PC-3 (cell line): ENCODE results near the gene YIF1A. TPM values are rescaled to one million over a fixed set of nuclear protein-coding genes. Genes with fewer than 3 reads are reported as not detected.
"Not testable (repeated sequence)": the region's sequence is repeated elsewhere in the genome, so short reads cannot be mapped to it uniquely, and the experiment has no call there.

Experiments
- ATAC-seq: fragments of 200-7000 bp; cut with Tn5 transposase; 2 replicates; pipeline ENCODE4 v1.9.1; 2020; ENCODE audit warnings: mild to moderate bottlenecking, moderate library complexity
- BruUV-seq: library from RNA; stranded (reverse); fragments of 400-500 nt; replicated peaks from 2 replicates; lab custom pipeline; 2021; lab: Mats Ljungman, UMichigan
- CTCF ChIA-PET: fragments of 300-600 bp; sonication (Branson Sonifier 250); formaldehyde crosslinking; loops from one replicate; lab custom pipeline; 2022; ENCODE audit warnings: antibody characterized with exemption; lab: Charles Lee
- POLR2A ChIA-PET: fragments of 300-600 bp; sonication (Branson Sonifier 250); formaldehyde crosslinking; loops from one replicate; lab custom pipeline; 2022; ENCODE audit warnings: antibody characterized with exemption; ENCODE audit not compliant: unreplicated experiment; lab: Charles Lee
- DNase-seq: peaks from one replicate; pipeline ENCODE4 v3.0.0-alpha.2; 2015
- H2AFZ ChIP-seq: fragments of 300-600 bp; sonication (generic); 2 replicates; pipeline ENCODE4 v1.6.0; 2016; ENCODE audit warnings: antibody characterized with exemption, low read length
- H3F3A ChIP-seq: fragments of 300-600 bp; sonication (generic); one replicate; pipeline ENCODE4 v1.6.0; 2017; ENCODE audit warnings: antibody characterized with exemption, low read length, control low read depth, mild to moderate bottlenecking; ENCODE audit not compliant: unreplicated experiment
- H3K27ac ChIP-seq: fragments of 300-600 bp; sonication (generic); 2 replicates; pipeline ENCODE4 v1.5.1; 2016; ENCODE audit warnings: mild to moderate bottlenecking, low read length
- H3K27me3 ChIP-seq: fragments of 300-600 bp; sonication (generic); 2 replicates; pipeline ENCODE4 v1.6.1; 2016; ENCODE audit warnings: low read length, mixed read lengths
- H3K36me3 ChIP-seq: fragments of 300-600 bp; sonication (generic); 2 replicates; pipeline ENCODE4 v1.6.1; 2016; ENCODE audit warnings: low read depth, mixed run types, low read length, mixed read lengths
- H3K4me1 ChIP-seq: fragments of 300-600 bp; sonication (generic); 2 replicates; pipeline ENCODE4 v1.5.1; 2016; ENCODE audit warnings: low read length; ENCODE audit not compliant: insufficient read depth
- H3K4me2 ChIP-seq: fragments of 300-600 bp; sonication (generic); 2 replicates; pipeline ENCODE4 v1.6.0; 2016; ENCODE audit warnings: low read length
- H3K4me3 ChIP-seq: fragments of 300-600 bp; sonication (generic); 2 replicates; pipeline ENCODE4 v1.5.1; 2016; ENCODE audit warnings: mild to moderate bottlenecking, low read length, mixed read lengths
- H3K79me2 ChIP-seq: fragments of 300-600 bp; sonication (generic); 2 replicates; pipeline ENCODE4 v1.6.1; 2017; ENCODE audit warnings: low read length, mixed read lengths
- H3K9ac ChIP-seq: fragments of 300-600 bp; sonication (generic); 2 replicates; pipeline ENCODE4 v1.6.0; 2016; ENCODE audit warnings: mild to moderate bottlenecking, low read length
- H3K9me2 ChIP-seq: fragments of 300-600 bp; sonication (generic); replicated peaks from 2 replicates; pipeline ENCODE4 v1.6.1; 2016; ENCODE audit warnings: mixed run types, low read length, mixed read lengths
- H3K9me3 ChIP-seq: fragments of 300-600 bp; sonication (generic); 2 replicates; pipeline ENCODE4 v1.6.1; 2016; ENCODE audit warnings: low read length, mixed read lengths
- H4K20me1 ChIP-seq: fragments of 300-600 bp; sonication (generic); 2 replicates; pipeline ENCODE4 v1.6.1; 2016; ENCODE audit warnings: low read length, mixed read lengths
- EZH2 ChIP-seq: fragments of 300-600 bp; sonication (generic); IDR thresholded peaks from one replicate; pipeline ENCODE4 v1.6.1; 2017; ENCODE audit warnings: antibody characterized with exemption, mild to moderate bottlenecking, low read length; ENCODE audit not compliant: unreplicated experiment
- EZH2phosphoT487 ChIP-seq: fragments of 300-600 bp; sonication (generic); IDR thresholded peaks from 2 replicates; pipeline ENCODE4 v1.6.1; 2018; ENCODE audit warnings: mild to moderate bottlenecking, antibody characterized with exemption, low read length, borderline replicate concordance
- intact Hi-C: fragments of 100-400 bp; cut with micrococcal nuclease; formaldehyde crosslinking; loops from 2 replicates; pipeline ENCODE4 v1.9.0; 2023
- total RNA-seq: library from RNA; depleted of rRNA; stranded (reverse); fragments of >200 nt; gene quantifications from 2 replicates; pipeline ENCODE4 v1.2.3, GENCODE V29; 2014
- TF ChIP-seq, protein P1 (sequence below): fragments of 300-600 bp; sonication (generic); conservative IDR thresholded peaks from 2 replicates; pipeline ENCODE4 v1.5.1; 2017; ENCODE audit warnings: antibody characterized with exemption, low read depth, mild to moderate bottlenecking, low read length

The YIF1A gene
- total RNA-seq, 1 experiment from 2014 or later: 236 TPM

- intact Hi-C loops, BruUV-seq, H3K4me3 ChIP-seq, H3K27me3 ChIP-seq, DNase-seq, H3K9me2 ChIP-seq, H3K27ac ChIP-seq, H3K9me3 ChIP-seq, H3K79me2 ChIP-seq, H2AFZ ChIP-seq, POLR2A ChIA-PET, H3K9ac ChIP-seq, H3K4me1 ChIP-seq, H4K20me1 ChIP-seq, CTCF ChIA-PET, ATAC-seq, H3F3A ChIP-seq, H3K36me3 ChIP-seq, H3K4me2 ChIP-seq: not testable (repeated sequence)
Measured at GRCh38 chr11:66320289-66320688, 31.3 kb upstream of the YIF1A start.

DNA sequence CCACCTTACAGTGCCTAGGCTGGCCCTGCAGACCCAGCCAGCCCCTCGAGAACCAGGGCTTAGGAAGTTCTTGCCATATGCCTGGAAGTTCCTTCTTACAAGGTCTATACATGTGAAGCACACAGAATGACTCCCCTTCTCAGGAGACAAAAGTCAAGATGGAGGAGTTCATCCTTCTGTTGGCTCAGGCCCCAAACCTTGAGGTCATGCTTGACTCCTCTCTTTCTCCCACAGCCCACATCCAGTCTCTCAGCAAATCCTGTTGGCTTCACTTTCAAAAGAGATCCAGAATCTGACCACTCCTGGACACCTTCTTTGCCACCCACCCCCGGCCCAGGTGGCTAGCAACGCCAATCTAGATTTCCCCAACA is 29.6 kb upstream of the YIF1A start:
- Histone ChIP-seq H3K9me3 (no peaks in the 10 kb centered on the region), H3K27me3 (no peaks in the 10 kb centered on the region), H3K79me2 (no peaks in the 10 kb centered on the region), H3K9me2 (no peaks in the 10 kb centered on the region), H3K4me3 (no peak overlapping the region), H3K9ac (no peak overlapping the region), H4K20me1 (no peaks in the 10 kb centered on the region), H3F3A (no peaks in the 10 kb centered on the region), H3K36me3 (no peaks in the 10 kb centered on the region), H3K4me2 (no peak overlapping the region), H3K27ac (no peak overlapping the region), H3K4me1 (no peaks in the 10 kb centered on the region), H2AFZ (no peak overlapping the region)
- ChIA-PET CTCF (no interaction called here), POLR2A (no interaction called here)
- intact Hi-C loops: no loop called here
- no TSS peak for BruUV-seq
- ATAC-seq (no peak), DNase-seq (no peak)
- no peak for TF ChIP-seq EZH2
- TF ChIP-seq EZH2phosphoT487: no peak
- TF ChIP-seq, protein P1, sequence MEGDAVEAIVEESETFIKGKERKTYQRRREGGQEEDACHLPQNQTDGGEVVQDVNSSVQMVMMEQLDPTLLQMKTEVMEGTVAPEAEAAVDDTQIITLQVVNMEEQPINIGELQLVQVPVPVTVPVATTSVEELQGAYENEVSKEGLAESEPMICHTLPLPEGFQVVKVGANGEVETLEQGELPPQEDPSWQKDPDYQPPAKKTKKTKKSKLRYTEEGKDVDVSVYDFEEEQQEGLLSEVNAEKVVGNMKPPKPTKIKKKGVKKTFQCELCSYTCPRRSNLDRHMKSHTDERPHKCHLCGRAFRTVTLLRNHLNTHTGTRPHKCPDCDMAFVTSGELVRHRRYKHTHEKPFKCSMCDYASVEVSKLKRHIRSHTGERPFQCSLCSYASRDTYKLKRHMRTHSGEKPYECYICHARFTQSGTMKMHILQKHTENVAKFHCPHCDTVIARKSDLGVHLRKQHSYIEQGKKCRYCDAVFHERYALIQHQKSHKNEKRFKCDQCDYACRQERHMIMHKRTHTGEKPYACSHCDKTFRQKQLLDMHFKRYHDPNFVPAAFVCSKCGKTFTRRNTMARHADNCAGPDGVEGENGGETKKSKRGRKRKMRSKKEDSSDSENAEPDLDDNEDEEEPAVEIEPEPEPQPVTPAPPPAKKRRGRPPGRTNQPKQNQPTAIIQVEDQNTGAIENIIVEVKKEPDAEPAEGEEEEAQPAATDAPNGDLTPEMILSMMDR: no peak

DNA sequence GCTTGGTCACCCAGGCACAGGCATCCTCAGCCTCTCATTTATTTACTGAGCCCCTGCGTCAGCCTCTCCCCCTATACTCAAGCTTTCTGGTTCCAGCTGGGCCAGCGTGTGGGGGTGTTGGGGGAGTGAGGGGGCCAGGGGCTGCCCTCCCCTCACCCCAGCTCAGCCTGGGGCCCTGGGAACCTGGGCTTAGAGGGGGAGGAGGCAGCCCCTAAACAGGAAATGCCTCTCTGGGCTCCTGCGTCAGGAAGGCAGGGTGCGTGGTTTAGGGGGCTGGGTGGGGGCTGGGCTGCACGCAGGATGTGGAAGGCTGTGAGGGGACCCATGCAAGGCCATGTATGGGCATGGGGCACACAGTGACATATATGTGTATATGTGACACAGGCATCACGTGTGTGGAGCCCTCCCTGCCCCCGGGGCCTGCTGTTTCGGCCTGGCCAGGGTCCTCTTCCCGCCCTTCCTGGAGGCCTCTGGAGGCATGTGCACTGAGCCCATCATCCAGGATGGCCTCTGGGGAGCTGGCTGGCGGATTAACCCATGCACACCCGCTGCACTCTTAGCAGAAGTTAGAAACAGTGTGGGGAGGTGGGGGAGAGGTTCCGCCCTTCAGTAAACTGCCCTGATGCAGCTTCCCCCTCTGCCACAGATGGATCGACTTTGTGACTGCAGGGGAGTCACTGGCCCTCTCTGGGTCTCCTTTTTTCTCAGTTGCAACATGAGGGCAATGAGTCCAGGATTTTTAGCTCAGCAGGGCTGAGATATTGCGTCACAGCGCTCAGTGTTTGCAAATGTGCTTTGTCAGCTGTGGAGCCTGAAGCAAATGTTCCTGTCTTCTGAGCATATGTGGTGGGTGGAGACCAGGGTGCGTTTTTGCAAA is 29.0 kb upstream of the YIF1A start:
- POLR2A ChIA-PET: no interaction called here
- H3K27ac ChIP-seq: no peak overlapping the region
- no peak for ATAC-seq

More for the DNA sequence above, 29.0 kb upstream of the YIF1A start:
- no peaks in the 10 kb centered on the region for H3K9me3 ChIP-seq
- no peaks in the 10 kb centered on the region for H3K79me2 ChIP-seq
- CTCF ChIA-PET: interaction anchor here (0.6 kb wide), 2 partner anchors 16 to 255 kb away, joined by 4 to 11 read pairs; no protein-coding TSS in a partner anchor
- TF ChIP-seq EZH2 (no peak), EZH2phosphoT487 (no peak)
- TF ChIP-seq, protein P1: no peak
- no peaks in the 10 kb centered on the region for H3K36me3 ChIP-seq
- DNase-seq: no peak
- no peak overlapping the region for H3K9ac ChIP-seq
- no peak overlapping the region for H2AFZ ChIP-seq
- H3K27me3 ChIP-seq: no peaks in the 10 kb centered on the region
- H3F3A ChIP-seq: no peaks in the 10 kb centered on the region
- H3K9me2 ChIP-seq: no peaks in the 10 kb centered on the region
- H3K4me3 ChIP-seq: no peak overlapping the region
- H3K4me1 ChIP-seq: peaks cover 4% of the 10 kb centered on the region
- no peak overlapping the region for H3K4me2 ChIP-seq
- BruUV-seq: no TSS peak
- no peaks in the 10 kb centered on the region for H4K20me1 ChIP-seq
- intact Hi-C loops: no loop called here
